HEK293 (cell line): ENCODE data around the gene LRP6.

Experiments used
- CTCF ChIA-PET: fragments of 350-600 bp; formaldehyde crosslinking; extraction: SDS; loops from one replicate; lab custom pipeline; 2021; ENCODE audit warnings: antibody characterized with exemption; lab: Yijun Ruan, JAX
- POLR2A ChIA-PET: fragments of 300-600 bp; formaldehyde crosslinking; extraction: SDS; loops from one replicate; lab custom pipeline; 2020; ENCODE audit warnings: antibody characterized with exemption, inconsistent platforms; lab: Yijun Ruan, JAX
- H3K27ac ChIP-seq: fragments of 200-500 bp; sonication (Bioruptor generic); 2 replicates; pipeline ENCODE4 v1.5.1; 2014; ENCODE audit warnings: low read depth, low read length, control low read depth, inconsistent platforms; ENCODE audit errors: extremely low read depth
- H3K36me3 ChIP-seq, 2 experiments: fragments of 200-500 bp in 1 of 2; sonication (Bioruptor generic) in 1 of 2; 1 replicate in 1 of 2; 2 replicates in 1 of 2; pipeline ENCODE4 v1.5.1; 2014 to 2017; ENCODE audit warnings: inconsistent platforms in 2 of 2, low read length in 2 of 2; ENCODE audit not compliant: control insufficient read depth in 2 of 2, insufficient read depth in 1 of 2
- H3K4me1 ChIP-seq: fragments of 200-500 bp; sonication (Bioruptor generic); 2 replicates; pipeline ENCODE4 v1.5.1; 2014; ENCODE audit warnings: mild to moderate bottlenecking, low read length, inconsistent platforms; ENCODE audit not compliant: control insufficient read depth, insufficient read depth
- H3K4me3 ChIP-seq: 2 replicates; pipeline ENCODE4 v1.5.1; 2011; ENCODE audit warnings: low read depth, mild to moderate bottlenecking, control low read depth, low read length, moderate library complexity
- H3K9me3 ChIP-seq: fragments of 200-500 bp; sonication (Bioruptor generic); 2 replicates; pipeline ENCODE4 v1.5.1; 2014; ENCODE audit warnings: low read depth, low read length, inconsistent platforms; ENCODE audit not compliant: control insufficient read depth, insufficient read depth
- BCL6B ChIP-seq: fragments of 450-650 bp; formaldehyde crosslinking; IDR thresholded peaks from 2 replicates; pipeline ENCODE4 v1.5.1; 2017; ENCODE audit warnings: missing biosample characterization, missing genetic modification characterization
- GLI2 ChIP-seq: fragments of 450-650 bp; formaldehyde crosslinking; IDR thresholded peaks from 2 replicates; pipeline ENCODE4; 2017; ENCODE audit warnings: missing biosample characterization, missing genetic modification characterization, low read depth, borderline replicate concordance
- HIC1 ChIP-seq: fragments of 450-650 bp; formaldehyde crosslinking; IDR thresholded peaks from 2 replicates; pipeline ENCODE4 v1.5.1; 2016; ENCODE audit warnings: missing biosample characterization, missing genetic modification characterization
- KLF1 ChIP-seq: fragments of 450-650 bp; formaldehyde crosslinking; IDR thresholded peaks from 2 replicates; pipeline ENCODE4 v1.5.1; 2016; ENCODE audit warnings: missing biosample characterization, missing genetic modification characterization
- MEIS1 ChIP-seq: sonication (generic); formaldehyde crosslinking; IDR thresholded peaks from 2 replicates; pipeline ENCODE4 v1.8.1; 2022; ENCODE audit warnings: missing genetic modification reagents, mild to moderate bottlenecking, borderline replicate concordance
- SCRT2 ChIP-seq: fragments of 450-650 bp; formaldehyde crosslinking; IDR thresholded peaks from 2 replicates; pipeline ENCODE4 v1.5.1; 2016; ENCODE audit warnings: missing biosample characterization, missing genetic modification characterization
- SP7 ChIP-seq: fragments of 450-650 bp; formaldehyde crosslinking; IDR thresholded peaks from 2 replicates; pipeline ENCODE4 v1.5.1; 2016; ENCODE audit warnings: missing biosample characterization, missing genetic modification characterization
- YY1 ChIP-seq: fragments of 450-650 bp; formaldehyde crosslinking; IDR thresholded peaks from 2 replicates; pipeline ENCODE4 v1.5.1; 2018; ENCODE audit warnings: missing biosample characterization, missing genetic modification characterization
- ZBTB17 ChIP-seq: fragments of 450-650 bp; formaldehyde crosslinking; IDR thresholded peaks from 2 replicates; pipeline ENCODE4 v1.5.1; 2016; ENCODE audit warnings: missing biosample characterization, missing genetic modification characterization
- ZNF132 ChIP-seq: fragments of 450-650 bp; formaldehyde crosslinking; IDR thresholded peaks from 2 replicates; pipeline ENCODE4 v1.5.1; 2017; ENCODE audit warnings: missing biosample characterization, missing genetic modification characterization, borderline replicate concordance
- ZNF146 ChIP-seq: fragments of 450-650 bp; formaldehyde crosslinking; IDR thresholded peaks from 2 replicates; pipeline ENCODE4 v1.5.1; 2016; ENCODE audit warnings: missing biosample characterization, missing genetic modification characterization
- ZNF175 ChIP-seq: fragments of 450-650 bp; formaldehyde crosslinking; IDR thresholded peaks from 2 replicates; pipeline ENCODE4 v1.5.1; 2016; ENCODE audit warnings: missing biosample characterization, missing genetic modification characterization
- ZNF184 ChIP-seq: fragments of 450-650 bp; IDR thresholded peaks from 2 replicates; pipeline ENCODE4 v1.5.1; 2018; ENCODE audit warnings: missing biosample characterization, mild to moderate bottlenecking, missing genetic modification characterization
- ZNF292 ChIP-seq: fragments of 450-650 bp; formaldehyde crosslinking; IDR thresholded peaks from 2 replicates; pipeline ENCODE4 v1.5.1; 2016; ENCODE audit warnings: low read depth, missing biosample characterization, missing genetic modification characterization, borderline replicate concordance
- ZNF302 ChIP-seq: fragments of 450-650 bp; formaldehyde crosslinking; IDR thresholded peaks from 2 replicates; pipeline ENCODE4 v1.5.1; 2016; ENCODE audit warnings: missing biosample characterization, missing genetic modification characterization, low read depth
- ZNF335 ChIP-seq: fragments of 450-650 bp; formaldehyde crosslinking; conservative IDR thresholded peaks from 2 replicates; pipeline ENCODE4 v1.5.1; 2016; ENCODE audit warnings: missing biosample characterization, missing genetic modification characterization
- ZNF423 ChIP-seq: fragments of 450-650 bp; formaldehyde crosslinking; IDR thresholded peaks from 2 replicates; pipeline ENCODE4 v1.5.1; 2016; ENCODE audit warnings: missing biosample characterization, missing genetic modification characterization
- ZNF530 ChIP-seq: fragments of 450-650 bp; formaldehyde crosslinking; IDR thresholded peaks from 2 replicates; pipeline ENCODE4 v1.5.1; 2016; ENCODE audit warnings: low read depth, missing biosample characterization, missing genetic modification characterization
- ZNF558 ChIP-seq: fragments of 450-650 bp; formaldehyde crosslinking; IDR thresholded peaks from 2 replicates; pipeline ENCODE4 v1.5.1; 2016; ENCODE audit warnings: missing biosample characterization, missing genetic modification characterization
- ZNF571 ChIP-seq: fragments of 450-650 bp; formaldehyde crosslinking; IDR thresholded peaks from 2 replicates; pipeline ENCODE4 v1.5.0; 2017; ENCODE audit warnings: missing biosample characterization, missing genetic modification characterization
- ZNF704 ChIP-seq: fragments of 450-650 bp; formaldehyde crosslinking; IDR thresholded peaks from 2 replicates; pipeline ENCODE4 v1.5.1; 2016; ENCODE audit warnings: missing biosample characterization, missing genetic modification characterization
- ZNF792 ChIP-seq: fragments of 450-650 bp; formaldehyde crosslinking; IDR thresholded peaks from 2 replicates; pipeline ENCODE4 v1.5.1; 2016; ENCODE audit warnings: missing biosample characterization, missing genetic modification characterization
- ZSCAN30 ChIP-seq: fragments of 450-650 bp; IDR thresholded peaks from 2 replicates; pipeline ENCODE4 v1.5.1; 2018; ENCODE audit warnings: missing biosample characterization, mild to moderate bottlenecking, missing genetic modification characterization, moderate library complexity

The LRP6 gene

GRCh38 chr12:12098691-12099015 is 168.2 kb downstream of the LRP6 start:
- peaks cover 3% of the 10 kb centered on the region; the same call in 1 of the 2 replicates for H3K4me1 ChIP-seq
- POLR2A ChIA-PET: interaction anchor here (0.6 kb wide), 1 partner anchor 202 kb away, joined by 5 read pairs; no protein-coding TSS in a partner anchor
- H3K4me3 ChIP-seq: no peak overlapping the region
- no peaks in the 10 kb centered on the region; a peak in 1 of 3 replicates for H3K36me3 ChIP-seq
- H3K9me3 ChIP-seq: no peaks in the 10 kb centered on the region
- H3K27ac ChIP-seq: no peak overlapping the region
- TF ChIP-seq HIC1: no peak
- TF ChIP-seq ZNF571: no peak
- no peak for TF ChIP-seq GLI2 (tag by site-specific recombination)
- CTCF ChIA-PET: interaction anchor here (0.7 to 1.4 kb wide), 2 partner anchors 236 to 1212 kb away, joined by 3 read pairs; no protein-coding TSS in a partner anchor

GRCh38 chr12:12097891-12098690 is 168.8 kb downstream of the LRP6 start:
- TF ChIP-seq SCRT2 (tag by site-specific recombination) (no peak), ZBTB17 (peak; percentile 84)
- Histone ChIP-seq H3K9me3 (no peaks in the 10 kb centered on the region), H3K36me3 (no peaks in the 10 kb centered on the region; a peak in 1 of 3 replicates), H3K4me3 (no peak overlapping the region), H3K4me1 (peaks cover 3% of the 10 kb centered on the region; the same call in 1 of the 2 replicates), H3K27ac (no peak overlapping the region)
- CTCF ChIA-PET: interaction anchor here (0.6 to 1.4 kb wide), 3 partner anchors 231 to 1212 kb away, joined by 3 to 4 read pairs (median 3); no protein-coding TSS in a partner anchor
- POLR2A ChIA-PET: interaction anchor here (0.6 to 0.7 kb wide), 2 partner anchors 15 to 202 kb away, joined by 3 to 5 read pairs; no protein-coding TSS in a partner anchor

- POLR2A ChIA-PET: no interaction called here
- no peak for TF ChIP-seq YY1 (tag by site-specific recombination)
- no peak for TF ChIP-seq SP7 (tag by site-specific recombination)
- no peak for TF ChIP-seq ZNF530 (tag by site-specific recombination)
- TF ChIP-seq, all 188 proteins: peak for 0
- Histone ChIP-seq H3K4me1 (peaks cover 3% of the 10 kb centered on the region; the same call in 1 of the 2 replicates), H3K9me3 (no peaks in the 10 kb centered on the region), H3K27ac (no peak overlapping the region), H3K36me3 (no peaks in the 10 kb centered on the region), H3K4me3 (no peak overlapping the region)
- CTCF ChIA-PET: interaction anchor here (0.5 to 1.6 kb wide), 3 partner anchors 12 to 233 kb away, joined by 3 to 14 read pairs (median 3); no protein-coding TSS in a partner anchor
Measured at GRCh38 chr12:12095021-12095420, 171.8 kb downstream of the LRP6 start.

- ChIA-PET POLR2A (no interaction called here), CTCF (interaction anchor here (1.4 to 1.6 kb wide), 2 partner anchors 12 to 233 kb away, joined by 3 to 14 read pairs; no protein-coding TSS in a partner anchor)
- no peaks in the 10 kb centered on the region for H3K36me3 ChIP-seq
- peaks cover 3% of the 10 kb centered on the region; the same call in 1 of the 2 replicates for H3K4me1 ChIP-seq
- H3K9me3 ChIP-seq: no peaks in the 10 kb centered on the region
- no peak overlapping the region for H3K4me3 ChIP-seq
- TF ChIP-seq ZNF184: no peak
- no peak for TF ChIP-seq ZBTB17
- TF ChIP-seq BCL6B: no peak
- TF ChIP-seq MEIS1 (CRISPR knock-in tag): no peak
- no peak for TF ChIP-seq ZSCAN30 (tag by site-specific recombination)
- no peak for TF ChIP-seq ZNF132 (tag by site-specific recombination)
- TF ChIP-seq ZNF423 (tag by site-specific recombination): no peak
- TF ChIP-seq ZNF292: no peak
- no peak for TF ChIP-seq ZNF792 (tag by site-specific recombination)
- TF ChIP-seq ZNF146: no peak
- no peak for TF ChIP-seq ZNF335 (tag by site-specific recombination)
- TF ChIP-seq ZNF302 (tag by site-specific recombination): no peak
- TF ChIP-seq ZNF704 (tag by site-specific recombination): no peak
- TF ChIP-seq ZNF558: no peak
- no peak for TF ChIP-seq ZNF175 (tag by site-specific recombination)
- no peak for TF ChIP-seq KLF1 (tag by site-specific recombination)
- TF ChIP-seq, all 188 proteins: peak for 0
- H3K27ac ChIP-seq: no peak overlapping the region
Measured at GRCh38 chr12:12094481-12094880, 172.4 kb downstream of the LRP6 start.
